Measurements from ENCODE around the gene PWWP2B. TPM values are rescaled to one million over a fixed set of nuclear protein-coding genes. Genes with fewer than 3 reads are reported as not detected.

The PWWP2B gene
- total RNA-seq, 4 donors from 2014 or later = 45.9 to 129 (median 61.2) TPM

GRCh38 chr10:132360766-132361447 is 36.1 kb upstream of the PWWP2B start:
- H3K27me3 ChIP-seq = no peaks in the 10 kb centered on the region
- H3K36me3 ChIP-seq = peaks cover 0 to 5% (median 0%) of the 10 kb centered on the region in 4 donors
- H3K27ac ChIP-seq = no peak overlapping the region
- intact Hi-C loops (cut with DNase I; ENCODE audit: low total_unique reads) (no loop called here), in situ Hi-C loops (cut with MboI; ENCODE audit: low pct_ligation_motif_present in 1 of 4, low pct_unique_long_range_greater_than_20kb in 1 of 4, low sequenced_read_pairs in 3 of 4) (loop anchor here in 1 of 4 donors (10.0 kb wide), 1 partner anchor 146 kb away; no protein-coding TSS in a partner anchor)
- TF ChIP-seq EP300 (IDR thresholded peaks at IDR 0.05; ENCODE audit: low read depth) (no peak), CTCF (IDR thresholded peaks at IDR 0.05) (peak in 4 of 5 experiments; percentile 41 to 57 (median 52))
- no peaks in the 10 kb centered on the region for H3K4me1 ChIP-seq
- DNase-seq = no peak
- WGBS, 2 donors (ENCODE audit: low coverage in 1 of 2) = 75% methylated on average over 21 of the region's 22 CpGs; no CpG with 5 or more reads in 1 of the 2 donors
- no peak overlapping the region for H3K4me3 ChIP-seq
- H3K9me3 ChIP-seq = no peaks in the 10 kb centered on the region

- Histone ChIP-seq H3K4me3 (no peak overlapping the region), H3K9me3 (no peaks in the 10 kb centered on the region), H3K4me1 (no peaks in the 10 kb centered on the region), H3K27ac (no peak overlapping the region), H3K27me3 (no peaks in the 10 kb centered on the region), H3K36me3 (peaks cover 0 to 6% (median 0%) of the 10 kb centered on the region in 4 donors)
- TF ChIP-seq POLR2A (IDR thresholded peaks at IDR 0.05) (no peak), CTCF (IDR thresholded peaks at IDR 0.05) (no peak), EP300 (IDR thresholded peaks at IDR 0.05; ENCODE audit: low read depth) (no peak), POLR2AphosphoS5 (IDR thresholded peaks at IDR 0.05) (no peak)
- DNase-seq = no peak
- in situ Hi-C loops (cut with MboI; ENCODE audit: low pct_ligation_motif_present in 1 of 4, low pct_unique_long_range_greater_than_20kb in 1 of 4, low sequenced_read_pairs in 3 of 4) (loop anchor here in 1 of 4 donors (10.0 kb wide), 1 partner anchor 147 kb away; no protein-coding TSS in a partner anchor), intact Hi-C loops (cut with DNase I; ENCODE audit: low total_unique reads) (no loop called here)
- WGBS, 2 donors (ENCODE audit: low coverage in 1 of 2) = 88% methylated on average over 15 of the region's 15 CpGs; no CpG with 5 or more reads in 1 of the 2 donors
Observed at GRCh38 chr10:132361581-132362101, 35.4 kb upstream of the PWWP2B start.

- DNase-seq = no peak
- 90% methylated on average over 12 of the region's 12 CpGs; no CpG with 5 or more reads in 1 of the 2 donors for WGBS, 2 donors (ENCODE audit: low coverage in 1 of 2)
- in situ Hi-C loops (cut with MboI; ENCODE audit: low pct_ligation_motif_present in 1 of 4, low pct_unique_long_range_greater_than_20kb in 1 of 4, low sequenced_read_pairs in 3 of 4) = loop anchor here in 1 of 4 donors (10.0 kb wide), 1 partner anchor 147 kb away; no protein-coding TSS in a partner anchor
- H3K27me3 ChIP-seq = no peaks in the 10 kb centered on the region
- no peaks in the 10 kb centered on the region for H3K9me3 ChIP-seq
- TF ChIP-seq POLR2A (IDR thresholded peaks at IDR 0.05) = no peak
- no peak for TF ChIP-seq EP300 (IDR thresholded peaks at IDR 0.05; ENCODE audit: low read depth)
- TF ChIP-seq POLR2AphosphoS5 (IDR thresholded peaks at IDR 0.05) = no peak
- TF ChIP-seq CTCF (IDR thresholded peaks at IDR 0.05) = no peak
- intact Hi-C loops (cut with DNase I; ENCODE audit: low total_unique reads) = no loop called here
- H3K36me3 ChIP-seq = peaks cover 0 to 6% (median under 1%) of the 10 kb centered on the region in 4 donors
- H3K27ac ChIP-seq = no peak overlapping the region
- H3K4me1 ChIP-seq = no peaks in the 10 kb centered on the region
- H3K4me3 ChIP-seq = no peak overlapping the region
Observed at GRCh38 chr10:132362151-132362611, 34.8 kb upstream of the PWWP2B start.

- DNase-seq = no peak
- Histone ChIP-seq H3K27me3 (no peaks in the 10 kb centered on the region), H3K27ac (no peak overlapping the region), H3K4me1 (no peaks in the 10 kb centered on the region), H3K36me3 (peaks cover 0 to 11% (median 3%) of the 10 kb centered on the region in 4 donors), H3K9me3 (no peaks in the 10 kb centered on the region), H3K4me3 (no peak overlapping the region)
- TF ChIP-seq POLR2A (IDR thresholded peaks at IDR 0.05) = no peak
- TF ChIP-seq CTCF (IDR thresholded peaks at IDR 0.05) = no peak
- no peak for TF ChIP-seq EP300 (IDR thresholded peaks at IDR 0.05; ENCODE audit: low read depth)
- TF ChIP-seq POLR2AphosphoS5 (IDR thresholded peaks at IDR 0.05) = no peak
- WGBS, 2 donors (ENCODE audit: low coverage in 1 of 2) = 91 to 100% methylated on average over 1 to 15 of the region's 15 CpGs
- intact Hi-C loops (cut with DNase I; ENCODE audit: low total_unique reads) = no loop called here
- in situ Hi-C loops (cut with MboI; ENCODE audit: low pct_ligation_motif_present in 1 of 4, low pct_unique_long_range_greater_than_20kb in 1 of 4, low sequenced_read_pairs in 3 of 4) = loop anchor here in 1 of 4 donors (10.0 kb wide), 1 partner anchor 149 kb away; no protein-coding TSS in a partner anchor
Observed at GRCh38 chr10:132363376-132363775, 33.6 kb upstream of the PWWP2B start.
